Natural killer cell (primary cell): ENCODE data around the gene MICOS13. TPM values are rescaled to one million over a fixed set of nuclear protein-coding genes. Genes with fewer than 3 reads are reported as not detected.
A peak's percentile ranks its signal among the peaks of the same experiment; 100 is the strongest.

Experiments used
- ATAC-seq, 3 donors: fragments of 150-1000 bp in 2 of 3; fragments of 200-7000 bp in 1 of 3; cut with Tn5 transposase; 1 replicate in 1 of 3; 2 replicates in 2 of 3; pipeline ENCODE4 v1.10.0; 2021; ENCODE audit warnings: mild to moderate bottlenecking in 2 of 3, moderate library complexity in 2 of 3
- DNase-seq, 2 donors: peaks; one replicate each; pipeline versions ENCODE4 v3.0.0 to v3.0.0-alpha.2; 2013 to 2021; ENCODE audit warnings: mixed read lengths in 1 of 2
- H3K27ac ChIP-seq: one replicate; pipeline ENCODE4 v1.5.1; 2013; ENCODE audit warnings: mild to moderate bottlenecking, low read length
- H3K27me3 ChIP-seq: one replicate; pipeline ENCODE4 v1.6.1; 2013; ENCODE audit warnings: low read length; ENCODE audit not compliant: control insufficient read depth, insufficient read depth
- H3K36me3 ChIP-seq: one replicate; pipeline ENCODE4 v1.6.1; 2013; ENCODE audit warnings: low read length; ENCODE audit not compliant: control insufficient read depth, insufficient read depth
- H3K4me1 ChIP-seq: one replicate; pipeline ENCODE4 v1.6.1; 2013; ENCODE audit warnings: low read length; ENCODE audit not compliant: control insufficient read depth, insufficient read depth
- H3K4me3 ChIP-seq: one replicate; pipeline ENCODE4 v1.5.1; 2013; ENCODE audit warnings: low read length
- H3K9me3 ChIP-seq: one replicate; pipeline ENCODE4 v1.6.1; 2013; ENCODE audit warnings: low read length; ENCODE audit not compliant: control insufficient read depth, insufficient read depth
- H3K27ac Mint-ChIP-seq, 2 donors: one replicate each; pipeline ENCODE4 v1.8.0; 2022; ENCODE audit warnings: mild to moderate bottlenecking in 2 of 2, mixed read lengths in 2 of 2, moderate library complexity in 1 of 2
- H3K27me3 Mint-ChIP-seq, 2 donors: one replicate each; pipeline ENCODE4 v1.8.0; 2022; ENCODE audit warnings: low read depth in 2 of 2, mixed read lengths in 2 of 2
- H3K36me3 Mint-ChIP-seq: one replicate; pipeline ENCODE4 v1.8.0; 2022; ENCODE audit warnings: mixed read lengths
- H3K4me1 Mint-ChIP-seq, 2 donors: one replicate each; pipeline ENCODE4 v1.8.0; 2022; ENCODE audit warnings: mixed read lengths in 2 of 2
- H3K4me3 Mint-ChIP-seq: one replicate; pipeline ENCODE4 v1.8.0; 2022; ENCODE audit warnings: mild to moderate bottlenecking, moderate library complexity, mixed read lengths
- H3K9me3 Mint-ChIP-seq, 2 donors: one replicate each; pipeline ENCODE4 v1.8.0; 2022; ENCODE audit warnings: mixed read lengths in 2 of 2
- CTCF ChIP-seq: fragments of 200-600 bp; IDR thresholded peaks from one replicate; pipeline ENCODE4 v1.8.0; 2022; ENCODE audit warnings: antibody characterized with exemption
- WGBS: methylation state at CpG from one replicate; pipeline ENCODE4 v1.1.7; 2013; ENCODE audit warnings: missing lambda C conversion rate; ENCODE audit not compliant: insufficient coverage; 5-methylcytosine and 5-hydroxymethylcytosine counted together
- intact Hi-C: fragments of 100-400 bp; cut with micrococcal nuclease; formaldehyde crosslinking; loops from one replicate; pipeline ENCODE4 v1.14.2; 2022
- total RNA-seq, 4 donors: library from RNA; stranded (reverse); fragments of 120-200 nt in 1 of 4; gene quantifications; one replicate each; pipeline versions ENCODE4 v1.2.3 to v1.2.4, GENCODE V29; 2013 to 2022

The MICOS13 gene
- total RNA-seq, 3 donors from 2014 or later (not counting 1 experiment from before 2014, with no cell fraction given) = 17.7 to 27.7 (median 25.1) TPM

GRCh38 chr19:5684694-5685430 is 4.5 kb upstream of the MICOS13 start:
- intact Hi-C loops = no loop called here
- H3K9me3 ChIP-seq = no peaks in the 10 kb centered on the region
- Mint-ChIP-seq H3K27me3 (no peaks in the 10 kb centered on the region), H3K27ac (no peak overlapping the region), H3K36me3 (no peaks in the 10 kb centered on the region), H3K4me1 (peaks cover 12 to 43% of the 10 kb centered on the region in 2 donors), H3K4me3 (no peak overlapping the region), H3K9me3 (no peaks in the 10 kb centered on the region)
- no peak for ATAC-seq
- no peaks in the 10 kb centered on the region for H3K36me3 ChIP-seq
- H3K27ac ChIP-seq = no peak overlapping the region
- no peaks in the 10 kb centered on the region for H3K27me3 ChIP-seq
- no peak for TF ChIP-seq CTCF
- H3K4me1 ChIP-seq = peaks cover 29% of the 10 kb centered on the region
- 92% methylated on average over 22 of the region's 22 CpGs for WGBS
- H3K4me3 ChIP-seq = no peak overlapping the region
- DNase-seq = no peak

- H3K4me3 Mint-ChIP-seq = peak overlapping the region; percentile 39
- no peaks in the 10 kb centered on the region for H3K27me3 Mint-ChIP-seq
- no peak overlapping the region for H3K27ac ChIP-seq
- TF ChIP-seq CTCF = no peak
- H3K9me3 Mint-ChIP-seq = no peaks in the 10 kb centered on the region
- ATAC-seq (no peak), DNase-seq (no peak)
- intact Hi-C loops = no loop called here
- H3K27ac Mint-ChIP-seq = no peak overlapping the region
- H3K4me1 Mint-ChIP-seq = peaks cover 15 to 49% of the 10 kb centered on the region in 2 donors
- no peaks in the 10 kb centered on the region for H3K27me3 ChIP-seq
- H3K4me3 ChIP-seq = no peak overlapping the region
- WGBS = 95% methylated on average over 9 of the region's 10 CpGs
- H3K36me3 ChIP-seq = no peaks in the 10 kb centered on the region
- peaks cover 35% of the 10 kb centered on the region for H3K4me1 ChIP-seq
- no peaks in the 10 kb centered on the region for H3K36me3 Mint-ChIP-seq
- H3K9me3 ChIP-seq = no peaks in the 10 kb centered on the region
Measured at GRCh38 chr19:5683177-5683886, 3.0 kb upstream of the MICOS13 start.

DNA sequence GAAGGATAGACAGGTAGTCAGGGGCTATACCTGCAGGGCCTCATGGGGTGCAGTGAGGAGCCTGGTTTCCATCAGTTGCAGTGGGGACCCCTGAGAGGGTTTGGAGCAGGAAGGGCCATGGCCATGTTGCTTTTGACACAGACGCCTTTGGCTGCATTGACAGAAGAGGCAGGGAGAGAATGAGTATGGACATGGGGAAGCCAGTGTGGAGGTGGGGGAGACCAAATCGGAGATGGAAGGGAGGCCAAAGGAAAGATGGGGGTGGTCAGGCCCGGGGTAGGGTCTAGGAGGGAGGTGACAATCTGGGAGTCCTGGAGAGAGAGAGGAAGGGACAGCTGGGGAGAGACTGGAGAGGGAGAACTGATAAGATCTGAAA is 1.8 kb upstream of the MICOS13 start:
- H3K4me1 ChIP-seq = peaks cover 27% of the 10 kb centered on the region
- H3K36me3 Mint-ChIP-seq = no peaks in the 10 kb centered on the region
- TF ChIP-seq CTCF = no peak
- peaks cover 15 to 46% of the 10 kb centered on the region in 2 donors for H3K4me1 Mint-ChIP-seq
- H3K27ac ChIP-seq = no peak overlapping the region
- intact Hi-C loops = no loop called here
- H3K9me3 Mint-ChIP-seq = no peaks in the 10 kb centered on the region
- DNase-seq = no peak
- no peak for ATAC-seq
- H3K9me3 ChIP-seq = no peaks in the 10 kb centered on the region
- peak overlapping the region; percentile 99 to 100 for H3K27ac Mint-ChIP-seq
- no peaks in the 10 kb centered on the region for H3K27me3 ChIP-seq
- H3K27me3 Mint-ChIP-seq = no peaks in the 10 kb centered on the region
- 91% methylated on average over 3 of the region's 3 CpGs for WGBS
- H3K36me3 ChIP-seq = peaks cover 2% of the 10 kb centered on the region
- no peak overlapping the region for H3K4me3 ChIP-seq
- H3K4me3 Mint-ChIP-seq = peak overlapping the region; percentile 63
